Stimulated activated naive CD4-positive, alpha-beta T cell treated with Interleukin-2 at 50 U/mL for 16 hours (primary cell): ENCODE results near the gene NDUFA11.
"Not testable (repeated sequence)": the region's sequence is repeated elsewhere in the genome, so short reads cannot be mapped to it uniquely, and the experiment has no call there.

Experiments
- DNase-seq: peaks from one replicate; lab custom pipeline; 2025; lab: John Stamatoyannopoulos, UW

Gene NDUFA11

DNA sequence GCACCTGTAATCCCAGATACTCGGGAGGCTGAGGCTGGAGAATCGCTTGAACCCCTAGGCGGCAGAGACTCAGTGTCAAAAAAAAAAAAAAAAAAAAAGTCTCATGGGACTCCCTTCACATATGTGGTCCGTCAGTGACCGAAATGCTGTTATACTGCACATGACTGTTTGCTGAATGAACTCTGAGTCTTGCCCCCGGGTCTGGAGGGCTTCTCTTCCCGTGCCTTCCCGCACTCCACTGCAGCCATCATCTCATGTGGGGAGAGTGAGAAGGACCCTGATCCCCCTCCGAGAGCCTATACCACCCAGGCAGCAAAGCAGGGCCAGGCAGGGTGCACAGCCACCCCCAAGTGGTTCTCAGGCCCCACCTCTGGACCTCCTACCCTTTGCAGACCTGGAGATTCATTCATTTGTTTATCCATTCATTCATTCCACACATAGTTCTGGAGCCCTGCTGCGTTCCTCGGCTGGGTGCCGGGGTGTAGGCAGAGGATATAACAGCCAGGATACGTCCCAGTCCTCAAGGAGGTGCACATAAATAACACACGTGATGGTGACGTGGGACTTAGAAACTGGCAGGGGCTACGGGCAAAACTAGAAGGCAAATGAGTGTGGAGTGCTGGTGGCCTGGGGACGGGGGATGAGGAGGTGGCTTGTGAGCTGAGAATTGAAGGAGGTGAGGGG is 14.2 kb downstream of the NDUFA11 start:
- DNase-seq = no peak

DNA sequence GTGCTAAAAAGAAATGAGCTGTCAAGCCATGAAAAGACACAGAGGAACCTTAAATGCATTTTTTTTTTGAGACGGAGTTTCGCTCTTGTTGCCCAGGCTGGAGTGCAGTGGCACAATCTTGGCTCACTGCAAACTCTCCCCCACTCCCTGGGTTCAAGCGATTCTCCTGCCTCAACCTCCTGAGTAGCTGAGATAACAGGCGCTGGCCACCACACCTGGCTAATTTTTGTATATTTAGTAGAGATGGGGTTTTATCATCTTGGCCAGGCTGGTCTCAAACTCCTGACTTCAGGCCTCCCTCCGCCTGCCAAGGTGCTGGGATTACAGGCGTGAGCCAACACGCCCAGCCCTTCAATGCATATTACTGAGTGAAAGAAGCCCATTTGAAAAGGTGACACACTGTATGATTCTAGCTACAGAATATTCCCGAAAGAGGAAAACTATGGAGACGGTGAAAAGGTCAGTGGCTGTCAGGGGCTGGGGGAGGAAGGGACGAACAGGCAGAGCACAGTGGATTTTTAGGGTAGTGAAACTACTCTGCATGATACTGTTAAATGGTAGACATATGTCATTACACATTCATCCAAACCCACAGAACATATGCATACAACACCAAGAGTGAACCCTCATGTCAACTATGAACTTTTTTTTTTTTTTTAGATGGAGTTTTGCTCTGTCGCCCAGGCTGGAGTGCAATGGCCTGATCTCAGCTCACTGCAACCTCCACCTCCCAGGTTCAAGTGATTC is 19.4 kb downstream of the NDUFA11 start:
- not testable (repeated sequence) for DNase-seq

DNA sequence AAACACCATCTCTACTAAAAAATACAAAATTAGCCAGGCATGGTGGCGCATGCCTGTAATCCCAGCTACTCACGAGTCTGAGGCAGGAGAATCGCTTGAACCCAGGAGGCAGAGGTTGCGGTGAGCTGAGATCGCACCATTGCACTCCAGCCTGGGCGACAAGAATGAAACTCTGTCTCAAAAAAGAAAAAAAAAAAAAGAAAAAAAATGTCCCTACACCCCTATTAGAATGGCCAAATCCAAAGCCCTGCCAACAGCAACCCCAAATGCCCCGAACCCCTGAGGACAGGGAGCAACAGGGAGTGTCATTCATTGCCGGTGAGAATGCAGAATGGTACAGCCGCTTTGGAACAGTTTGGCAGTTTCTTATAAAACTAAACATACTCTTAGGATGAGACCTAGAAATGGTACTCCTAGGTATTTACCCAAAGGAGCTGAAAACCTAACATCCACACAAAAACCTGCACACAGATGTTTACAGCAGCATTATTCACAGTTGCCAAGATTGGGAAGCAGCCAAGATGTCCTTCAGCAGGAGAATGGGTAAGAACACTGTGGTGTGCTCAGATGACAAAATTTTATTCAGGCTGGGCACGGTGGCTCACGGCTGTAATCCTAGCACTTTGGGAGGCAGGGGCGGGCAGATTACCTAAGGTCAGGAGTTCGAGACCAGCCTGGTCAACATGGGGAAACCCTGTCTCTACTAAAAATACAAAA is 20.3 kb downstream of the NDUFA11 start:
- not testable (repeated sequence) for DNase-seq

DNA sequence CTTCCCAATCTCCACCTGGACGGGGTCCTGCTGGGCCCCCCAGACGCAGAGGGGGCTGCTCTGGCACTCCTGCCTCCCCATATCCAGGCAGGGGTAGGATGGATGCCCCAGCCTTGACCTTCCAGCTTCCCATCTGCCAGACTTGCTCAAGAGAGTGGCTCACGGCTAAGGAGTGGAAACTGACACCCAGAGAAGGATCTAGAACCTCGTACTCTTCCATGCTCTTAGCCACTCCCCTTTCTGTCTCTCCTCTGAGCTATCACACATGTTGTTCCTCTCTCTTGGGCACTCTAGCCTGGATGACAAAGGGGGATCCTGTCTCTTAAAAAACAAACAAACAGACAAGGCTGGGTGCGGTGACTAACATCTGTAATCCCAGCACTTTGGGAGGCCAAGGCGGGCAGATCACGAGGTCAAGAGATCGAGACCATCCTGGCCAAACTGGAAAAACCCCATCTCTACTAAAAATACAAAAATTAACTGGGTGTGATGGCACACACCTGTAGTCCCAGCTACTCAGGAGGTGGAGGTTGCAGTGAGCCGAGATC is 21.1 kb downstream of the NDUFA11 start:
- no peak for DNase-seq

DNA sequence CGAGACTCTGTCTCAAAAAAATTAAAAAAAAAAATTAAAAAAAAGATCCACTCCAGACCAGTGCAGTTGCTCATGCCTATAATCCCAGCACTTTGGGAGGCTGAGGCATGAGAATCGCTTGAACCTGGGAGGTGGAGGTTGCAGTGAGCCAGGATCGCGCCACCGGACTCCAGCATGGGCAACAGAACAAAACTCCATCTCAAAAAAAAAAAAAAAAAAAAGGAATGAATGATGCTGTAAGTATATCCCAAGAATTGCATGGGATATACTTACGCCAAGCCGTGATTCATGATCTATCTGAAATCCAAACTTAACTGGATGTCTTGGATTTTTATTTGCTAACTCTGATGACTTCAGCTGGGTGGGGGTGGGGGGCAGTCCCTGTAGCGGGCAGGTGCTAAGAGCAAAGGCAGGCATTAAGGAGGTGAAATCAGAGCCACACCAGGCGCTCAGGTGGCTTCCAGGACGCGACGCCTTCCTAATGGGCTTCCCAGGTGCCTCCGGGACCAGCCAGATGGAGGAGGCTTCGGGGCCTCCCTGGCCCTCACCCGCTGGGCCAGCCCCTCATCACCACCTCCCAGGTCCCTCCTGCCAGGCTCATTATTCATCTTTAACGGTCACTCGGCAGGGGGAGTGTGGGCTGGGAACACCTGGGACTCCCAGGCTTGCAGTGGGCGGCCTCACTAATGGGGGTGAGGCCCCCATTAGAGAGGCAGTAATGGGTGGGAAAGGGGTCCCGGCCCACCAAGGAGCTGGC is 21.9 kb downstream of the NDUFA11 start:
- no peak for DNase-seq

DNA sequence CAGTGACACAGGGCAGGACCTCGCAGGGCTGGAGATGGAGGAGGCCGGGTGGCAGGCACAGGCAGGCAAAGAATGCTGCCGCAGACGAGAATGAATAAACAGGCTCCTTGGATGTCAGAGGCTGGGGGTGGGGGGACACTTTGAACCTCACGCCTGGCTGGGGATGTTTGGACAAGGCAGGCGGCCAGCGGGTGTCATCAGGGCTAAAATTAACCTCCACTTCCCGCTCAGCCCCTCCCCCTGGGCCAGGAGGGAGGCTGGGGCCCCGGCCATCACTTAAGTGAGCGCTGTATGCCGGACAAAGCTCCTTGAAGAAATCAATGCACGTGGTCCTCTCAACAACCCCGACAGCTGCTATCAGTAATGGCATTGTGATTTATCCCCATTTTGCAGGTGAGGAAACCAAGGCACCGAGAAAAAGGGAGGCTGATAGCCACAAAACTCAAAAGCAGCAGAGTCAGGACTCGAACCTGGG is 22.9 kb downstream of the NDUFA11 start:
- no peak for DNase-seq

DNA sequence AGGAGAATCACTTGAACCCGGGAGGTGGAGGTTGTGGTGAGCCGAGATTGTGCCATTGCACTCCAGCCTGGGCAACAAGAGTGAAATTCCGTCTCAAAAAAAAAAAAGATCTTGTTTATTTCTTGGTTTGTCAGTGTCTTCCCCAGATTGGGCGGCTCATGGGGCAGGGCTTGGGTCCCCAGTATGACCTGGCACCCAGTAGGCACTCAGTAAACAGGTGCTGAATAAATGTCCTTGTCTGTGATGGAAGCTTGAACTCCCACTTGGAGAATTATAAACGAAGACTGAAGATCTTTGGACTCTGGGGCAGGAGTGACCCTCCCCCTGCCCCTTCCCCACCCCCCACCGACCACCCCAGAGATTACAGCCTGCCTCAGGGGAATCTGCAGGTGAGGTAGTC is 23.4 kb downstream of the NDUFA11 start:
- DNase-seq = no peak

DNA sequence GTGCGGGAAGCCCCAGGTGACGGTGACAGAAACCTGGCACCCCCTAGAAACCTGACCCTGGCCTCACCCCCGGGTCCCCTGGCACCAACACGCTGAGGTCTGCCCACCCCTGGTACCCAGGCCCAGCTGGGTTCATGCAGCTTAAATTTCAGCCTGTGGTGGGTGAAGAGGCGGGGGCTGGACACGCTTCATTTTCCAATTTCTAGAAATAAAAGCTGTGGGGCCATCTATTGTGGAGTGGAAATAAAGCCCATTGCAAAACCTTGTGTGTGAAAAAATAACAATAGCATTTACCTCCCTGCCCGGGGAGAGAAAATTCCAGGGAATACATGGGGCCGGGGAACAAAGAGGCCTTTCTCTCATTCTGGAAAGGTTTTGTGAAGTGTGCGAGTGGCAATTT is 25.7 kb downstream of the NDUFA11 start:
- DNase-seq = no peak

DNA sequence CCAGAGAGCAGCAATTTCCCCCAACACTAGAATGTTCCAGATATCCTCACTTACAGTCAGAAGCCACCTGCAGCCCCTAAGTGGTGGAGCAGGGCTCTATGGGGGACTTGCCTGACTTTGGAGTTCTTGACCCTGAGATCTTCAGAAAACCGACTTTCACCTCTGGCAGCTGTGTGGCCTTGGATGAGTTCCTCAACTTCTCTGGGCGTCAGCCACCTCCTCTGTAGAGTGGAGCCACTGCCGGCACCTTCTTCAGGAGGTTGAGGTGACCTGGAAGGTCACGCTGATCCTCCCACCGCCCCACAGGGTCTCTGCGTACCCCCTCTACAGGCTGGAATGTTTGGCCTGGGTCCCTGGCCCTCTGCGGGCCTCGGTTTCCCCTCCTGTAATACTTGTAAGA is 26.2 kb downstream of the NDUFA11 start:
- no peak for DNase-seq

DNA sequence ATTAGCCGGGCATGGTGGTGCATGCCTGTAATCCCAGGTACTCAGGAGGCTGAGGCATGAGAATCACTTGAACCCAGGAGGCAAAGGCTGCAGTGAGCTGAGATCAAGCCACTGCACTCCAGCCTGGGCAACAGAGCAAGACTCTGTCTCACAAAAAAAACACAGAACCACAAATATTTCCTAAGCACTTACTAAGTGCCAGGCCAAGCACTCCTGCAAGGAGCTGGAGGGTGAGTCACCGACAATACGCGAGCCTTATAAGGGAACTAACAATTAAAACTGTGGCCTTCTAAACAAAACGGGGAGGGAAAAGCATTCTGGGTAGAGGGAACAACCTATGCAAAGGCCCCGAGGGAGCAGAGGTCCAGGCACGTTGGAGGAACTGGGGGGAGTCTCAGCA is 29.1 kb downstream of the NDUFA11 start:
- DNase-seq = not testable (repeated sequence)

DNA sequence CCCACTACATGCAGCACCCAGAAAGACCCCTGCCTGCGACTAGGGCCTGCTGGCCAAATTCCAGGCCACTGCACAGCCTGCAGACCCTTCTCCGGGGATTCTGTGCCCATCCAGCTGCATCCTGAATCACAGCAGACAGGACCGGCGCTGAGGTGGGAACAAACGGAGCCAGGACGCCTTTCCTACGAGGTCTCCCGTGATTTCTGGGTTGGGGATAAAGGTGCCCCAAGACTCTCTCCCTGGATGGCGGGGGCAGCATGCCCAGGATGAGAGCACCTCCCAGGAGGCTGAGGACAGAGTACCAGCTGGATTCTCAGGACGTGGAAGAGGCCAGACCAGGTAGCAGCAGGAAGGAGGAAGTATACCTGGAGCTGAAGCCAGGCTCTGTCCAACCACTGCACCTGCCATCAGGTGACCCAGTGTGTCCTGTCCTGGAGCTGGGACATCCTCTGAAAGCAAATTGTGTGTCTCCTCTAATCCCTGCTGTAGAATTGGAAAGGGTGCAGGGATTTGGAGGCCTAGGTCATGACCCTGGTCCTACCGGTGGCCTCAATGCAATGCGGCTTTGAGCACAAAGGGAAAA is 29.9 kb downstream of the NDUFA11 start:
- no peak for DNase-seq

DNA sequence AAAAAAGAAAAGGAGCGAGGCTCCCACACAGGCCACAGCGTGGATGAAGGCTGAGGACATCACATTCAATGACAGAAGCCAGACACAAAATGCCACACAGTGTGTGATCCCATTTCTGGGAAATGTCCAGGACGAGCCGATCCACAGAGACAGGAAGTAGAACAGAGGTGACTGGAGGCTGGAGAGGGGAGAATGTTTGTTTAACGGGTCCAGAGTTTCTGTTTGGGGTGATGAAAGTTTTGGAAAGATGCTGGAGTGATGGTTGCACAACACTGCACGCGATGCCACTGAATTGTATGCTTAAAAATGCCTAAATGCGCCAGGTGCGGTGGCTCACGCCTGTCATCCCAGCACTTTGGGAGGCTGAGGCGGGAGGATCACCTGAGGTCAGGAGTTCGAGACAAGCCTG is 32.6 kb downstream of the NDUFA11 start:
- no peak for DNase-seq

DNA sequence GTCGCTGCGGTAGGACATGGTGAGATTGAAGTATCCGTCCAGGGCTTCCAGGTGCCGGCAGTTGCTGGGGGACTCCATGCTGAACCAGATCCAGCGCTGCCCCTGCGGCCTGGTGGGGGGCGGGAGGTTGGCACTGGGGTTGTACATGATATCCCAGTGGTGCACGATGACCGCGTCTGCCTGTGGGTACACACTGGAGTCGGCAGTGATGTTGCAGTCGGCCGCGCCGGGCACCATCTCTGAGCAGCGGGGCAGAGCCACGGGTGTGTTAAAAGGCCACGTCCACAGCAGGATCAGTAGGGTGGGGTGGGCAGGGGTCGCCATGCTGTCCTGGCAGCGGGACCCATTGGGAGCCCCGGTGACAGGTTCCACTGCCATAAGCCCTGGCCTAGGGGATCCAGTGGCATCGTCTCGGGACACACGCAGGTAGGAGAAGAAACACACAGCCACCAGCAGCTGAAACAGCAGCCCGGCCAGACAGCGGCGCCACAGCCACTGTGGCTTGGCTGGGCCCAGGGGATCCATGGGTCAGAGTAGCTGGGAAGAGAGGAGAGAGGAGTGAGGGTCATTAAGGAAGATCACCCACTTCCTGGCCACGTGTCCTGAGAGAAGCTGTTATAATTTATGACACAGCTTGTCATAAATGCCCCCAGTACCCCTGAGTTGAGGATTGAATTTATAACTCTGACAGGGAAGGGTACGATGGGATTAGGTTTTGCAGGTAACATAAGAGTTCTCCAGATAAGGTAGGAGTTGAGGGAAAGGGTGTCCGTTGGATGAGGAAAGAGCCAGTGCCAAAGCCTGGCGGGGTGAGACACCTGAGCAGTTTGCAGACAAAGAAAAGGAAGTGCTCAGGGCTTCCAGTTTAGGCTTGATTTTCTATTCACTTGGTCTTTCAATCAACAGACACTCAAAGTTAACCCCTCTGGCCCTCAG is 36.1 kb downstream of the NDUFA11 start:
- no peak for DNase-seq

DNA sequence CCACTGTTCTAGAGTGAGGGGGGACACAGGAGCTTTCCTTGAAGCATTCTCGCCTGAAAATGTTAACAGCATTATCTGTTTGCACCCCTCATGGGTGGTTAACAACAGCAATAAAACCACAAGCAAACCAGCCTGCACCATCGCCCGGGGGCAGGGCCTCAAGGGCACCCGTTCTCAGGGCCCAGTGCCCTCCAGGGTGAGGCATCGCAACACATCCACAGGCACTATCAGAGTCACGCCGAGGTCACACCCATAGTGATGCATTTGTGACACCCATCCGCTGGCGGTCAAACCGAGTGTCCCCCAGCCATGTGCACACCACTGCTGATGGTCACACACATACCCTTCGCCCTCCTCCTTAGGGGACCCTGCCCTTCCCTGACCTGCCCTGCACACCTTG is 37.8 kb downstream of the NDUFA11 start:
- DNase-seq = no peak

DNA sequence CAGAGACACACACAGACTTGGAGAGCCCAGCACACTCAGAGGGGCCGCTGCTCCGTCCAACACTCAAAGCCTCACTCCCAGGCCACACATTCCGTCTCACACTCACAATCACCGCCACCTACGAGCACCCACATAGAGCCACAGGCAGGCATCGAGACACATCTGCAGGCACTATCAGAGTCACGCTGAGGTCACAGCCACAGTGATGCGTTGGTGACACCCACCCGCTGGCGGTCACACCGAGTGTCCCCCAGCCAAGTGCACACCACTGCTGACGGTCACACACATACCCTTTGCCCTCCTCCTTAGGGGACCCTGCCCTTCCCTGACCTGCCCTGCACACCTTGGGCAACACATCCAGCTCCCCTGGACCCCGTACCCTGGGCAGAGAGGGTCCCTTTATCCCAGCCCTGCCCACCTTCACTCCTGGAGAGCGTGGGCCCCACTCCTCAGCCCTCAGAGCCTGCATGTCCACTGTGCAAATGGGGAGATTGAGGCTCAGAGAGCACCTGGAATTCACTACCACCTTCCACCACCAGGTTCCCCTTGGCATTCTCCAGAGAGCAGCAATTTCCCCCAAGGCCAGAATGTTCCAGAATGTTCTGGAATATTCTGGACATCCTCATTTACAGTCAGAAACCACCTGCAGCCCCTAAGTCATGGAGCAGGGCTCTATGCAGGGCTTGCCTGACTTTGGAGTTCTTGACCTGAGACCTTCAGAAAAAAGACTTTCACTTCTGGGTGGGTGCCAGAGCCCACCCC is 38.7 kb downstream of the NDUFA11 start:
- no peak for DNase-seq

DNA sequence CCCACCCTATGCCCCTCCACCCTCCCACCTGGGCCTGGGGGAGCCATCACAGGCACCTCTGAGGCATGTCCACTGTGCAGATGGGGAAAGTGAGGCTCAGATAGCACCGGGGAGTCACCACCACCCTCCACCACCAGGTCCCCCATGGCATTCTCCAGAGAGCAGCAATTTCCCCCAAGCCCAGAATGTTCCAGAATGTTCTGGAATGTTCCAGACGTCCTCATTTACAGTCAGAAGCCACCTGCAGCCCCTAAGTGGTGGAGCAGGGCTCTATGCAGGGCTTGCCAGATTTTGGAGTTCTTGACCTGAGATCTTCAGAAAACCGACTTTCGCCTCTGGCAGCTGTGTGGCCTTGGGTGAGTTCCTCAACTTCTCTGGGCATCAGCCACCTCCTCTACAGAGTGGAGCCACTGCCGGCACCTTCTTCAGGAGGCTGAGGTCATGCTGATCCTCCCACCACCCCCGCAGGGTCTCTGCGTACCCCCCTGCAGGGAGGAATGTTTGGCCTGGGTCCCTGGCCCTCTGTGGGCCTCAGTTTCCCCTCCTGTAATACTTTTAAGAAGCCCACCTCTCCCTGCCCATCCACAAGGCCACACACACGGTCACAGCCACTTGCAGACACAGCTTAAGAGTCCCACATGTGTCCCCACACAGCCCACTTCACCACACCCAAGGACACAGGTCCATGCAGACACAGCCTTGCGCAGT is 39.4 kb downstream of the NDUFA11 start:
- DNase-seq = no peak

DNA sequence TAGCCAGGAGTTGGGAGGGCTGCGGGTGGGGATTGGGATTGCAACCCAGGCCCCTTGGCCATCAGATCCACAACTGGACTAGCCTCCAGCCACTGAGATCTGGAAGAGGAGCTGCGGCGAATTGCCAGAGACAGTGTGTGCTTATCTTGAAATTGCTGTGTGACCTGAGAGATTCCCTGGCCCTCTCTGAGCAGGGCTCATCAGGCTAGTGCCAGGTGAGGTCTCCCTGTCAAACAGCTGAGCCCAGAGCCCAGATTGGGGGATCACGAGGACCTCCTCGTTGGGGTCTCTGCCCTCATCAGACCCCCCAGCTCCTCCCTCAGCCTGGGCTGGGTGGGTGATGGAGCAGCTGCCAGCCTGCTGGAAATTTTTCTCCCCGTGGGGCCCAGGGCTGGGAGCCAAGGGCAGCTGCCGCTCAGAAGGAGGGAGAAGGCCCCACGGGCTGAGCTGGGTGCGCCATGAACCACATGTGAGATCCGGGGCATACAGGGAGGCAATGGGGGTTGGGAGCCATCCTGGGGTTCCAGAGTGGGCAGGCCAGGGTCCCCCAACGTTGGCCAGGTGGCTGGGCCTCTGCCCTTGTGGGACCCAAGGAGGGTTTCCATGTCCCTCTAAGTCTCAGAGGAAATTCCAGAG is 40.4 kb downstream of the NDUFA11 start:
- no peak for DNase-seq
